Activated gamma-delta T cell treated with Interleukin-2 at 50 U/mL for 16 hours (primary cell): ENCODE results near the gene C21orf91.
A peak's percentile ranks its signal among the peaks of the same experiment; 100 is the strongest.

ENCODE experiments used
- DNase-seq: peaks from one replicate; pipeline ENCODE4 v3.0.0-alpha.2; 2020

Gene C21orf91

DNA sequence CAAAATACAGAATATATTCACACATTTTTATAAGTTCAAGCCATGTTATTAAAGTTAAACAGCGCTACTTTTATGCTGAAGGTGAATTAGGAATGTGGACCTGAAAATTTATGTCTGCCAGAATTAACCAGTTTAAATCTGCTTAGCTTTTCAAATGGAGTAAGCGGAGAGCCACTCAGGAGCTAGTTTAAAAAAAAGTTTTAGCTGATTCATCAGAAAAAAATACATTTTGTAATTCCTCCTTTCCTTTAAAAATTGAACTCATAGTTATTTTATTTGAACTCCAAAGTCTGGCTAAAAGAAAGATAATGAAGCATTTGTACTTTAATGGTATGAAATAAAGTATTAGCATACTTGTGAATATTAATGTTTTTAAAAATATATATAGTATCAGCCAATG, 21.2 kb downstream of the C21orf91 start:
- DNase-seq = no peak

DNA sequence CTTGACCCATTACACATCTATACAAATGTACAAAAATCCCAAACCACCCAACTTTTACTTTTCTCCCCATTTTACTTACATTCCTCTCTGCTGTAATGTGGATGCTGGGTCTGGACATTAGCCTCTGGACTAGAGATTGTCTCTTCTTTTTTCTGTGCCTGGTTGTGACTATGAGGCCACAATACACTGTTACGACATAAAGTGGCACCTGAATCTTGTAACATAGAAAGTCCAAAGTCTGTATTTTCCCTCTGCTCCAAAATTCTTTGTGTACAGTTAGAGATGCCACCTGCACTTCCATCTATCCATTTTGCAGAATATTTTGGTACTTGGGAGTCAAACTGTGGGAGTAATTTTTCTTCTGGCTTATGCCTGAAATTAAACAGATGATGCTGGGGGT, 22.7 kb downstream of the C21orf91 start:
- DNase-seq = no peak

DNA sequence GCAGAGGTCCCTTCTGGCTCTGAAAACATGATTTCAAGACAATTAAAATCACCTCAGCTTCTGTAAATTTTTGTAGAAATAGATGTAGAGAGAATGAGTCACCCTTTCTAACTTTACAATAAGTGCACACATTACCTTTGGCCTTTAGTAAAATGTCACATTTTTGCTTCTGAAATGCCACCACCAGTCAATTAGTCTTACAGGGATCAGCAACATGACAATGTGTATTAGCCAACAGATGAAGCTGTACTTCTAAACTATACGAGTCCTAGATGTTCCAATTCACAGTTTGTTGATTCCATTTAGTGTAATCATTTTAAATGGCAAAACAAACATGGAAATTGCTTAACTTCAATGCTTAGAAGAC, 23.1 kb downstream of the C21orf91 start:
- no peak for DNase-seq

DNA sequence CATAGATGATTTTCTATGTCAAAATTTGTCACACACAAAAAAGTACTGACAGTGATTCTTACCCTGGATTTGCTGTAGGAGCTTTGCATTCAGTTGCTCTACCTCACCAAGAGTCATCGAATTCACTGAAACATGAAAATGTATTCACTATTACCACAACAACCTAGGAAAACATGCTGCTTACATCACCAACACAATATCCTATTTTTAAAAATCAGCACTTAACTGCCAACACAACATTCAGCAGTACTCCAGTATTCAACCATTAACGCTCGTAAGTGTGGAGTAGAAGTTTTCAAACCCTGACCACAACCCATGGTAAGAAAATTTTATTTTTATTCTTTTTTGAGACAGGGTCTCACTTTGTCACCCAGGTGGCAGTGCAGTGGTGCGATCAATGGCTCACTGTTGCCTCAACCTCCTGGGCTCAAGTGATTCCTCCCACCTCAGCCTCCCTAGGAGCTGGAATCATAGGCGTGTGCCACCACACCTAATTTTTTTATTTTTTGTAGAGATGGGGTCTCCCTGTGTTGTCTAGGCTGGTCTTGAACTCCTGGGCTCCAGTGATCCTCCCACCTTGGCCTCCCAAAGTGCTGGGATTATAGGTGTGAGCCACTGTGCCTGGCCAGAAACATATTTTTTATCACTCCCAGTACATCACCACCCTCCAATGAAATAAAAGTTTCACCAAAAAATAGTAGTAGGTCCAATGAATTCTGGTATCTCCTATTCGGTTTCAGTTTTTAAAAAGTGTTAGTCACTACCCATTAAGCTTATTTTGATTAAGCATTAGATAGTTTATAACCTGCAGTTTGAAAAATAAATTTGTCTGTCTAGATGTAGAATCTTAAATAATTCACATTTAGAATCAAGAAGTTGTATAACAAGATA, 23.8 kb downstream of the C21orf91 start:
- no peak for DNase-seq

DNA sequence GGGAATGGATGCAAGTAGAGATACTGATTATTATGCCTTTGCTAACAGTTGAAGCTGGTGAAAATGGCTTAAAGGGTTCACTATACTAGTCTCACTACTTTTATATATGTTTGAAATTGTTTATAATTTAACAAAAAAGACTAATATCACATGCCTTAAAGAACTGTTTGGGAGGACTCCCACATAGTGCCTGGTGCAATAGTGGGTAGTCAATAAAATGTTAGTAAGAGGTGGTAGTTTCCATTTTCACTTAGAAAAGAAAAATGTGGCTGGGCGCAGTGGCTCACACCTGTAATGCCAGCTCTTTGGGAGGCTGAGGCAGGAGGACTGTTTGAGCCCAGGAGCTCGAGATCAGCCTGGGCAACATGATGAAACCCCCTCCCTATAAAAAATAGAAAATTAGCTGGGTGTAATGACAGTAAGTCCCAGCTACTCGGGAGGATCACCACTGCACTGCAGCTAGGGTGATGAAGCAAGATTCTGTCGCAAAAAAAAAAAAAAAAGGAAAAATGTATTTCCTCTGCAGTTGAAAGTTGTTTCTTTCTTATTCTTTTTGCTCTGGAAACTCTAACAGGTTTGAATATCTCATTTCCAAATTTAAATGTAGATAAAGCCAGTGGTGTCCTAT, 24.5 kb downstream of the C21orf91 start:
- no peak for DNase-seq

DNA sequence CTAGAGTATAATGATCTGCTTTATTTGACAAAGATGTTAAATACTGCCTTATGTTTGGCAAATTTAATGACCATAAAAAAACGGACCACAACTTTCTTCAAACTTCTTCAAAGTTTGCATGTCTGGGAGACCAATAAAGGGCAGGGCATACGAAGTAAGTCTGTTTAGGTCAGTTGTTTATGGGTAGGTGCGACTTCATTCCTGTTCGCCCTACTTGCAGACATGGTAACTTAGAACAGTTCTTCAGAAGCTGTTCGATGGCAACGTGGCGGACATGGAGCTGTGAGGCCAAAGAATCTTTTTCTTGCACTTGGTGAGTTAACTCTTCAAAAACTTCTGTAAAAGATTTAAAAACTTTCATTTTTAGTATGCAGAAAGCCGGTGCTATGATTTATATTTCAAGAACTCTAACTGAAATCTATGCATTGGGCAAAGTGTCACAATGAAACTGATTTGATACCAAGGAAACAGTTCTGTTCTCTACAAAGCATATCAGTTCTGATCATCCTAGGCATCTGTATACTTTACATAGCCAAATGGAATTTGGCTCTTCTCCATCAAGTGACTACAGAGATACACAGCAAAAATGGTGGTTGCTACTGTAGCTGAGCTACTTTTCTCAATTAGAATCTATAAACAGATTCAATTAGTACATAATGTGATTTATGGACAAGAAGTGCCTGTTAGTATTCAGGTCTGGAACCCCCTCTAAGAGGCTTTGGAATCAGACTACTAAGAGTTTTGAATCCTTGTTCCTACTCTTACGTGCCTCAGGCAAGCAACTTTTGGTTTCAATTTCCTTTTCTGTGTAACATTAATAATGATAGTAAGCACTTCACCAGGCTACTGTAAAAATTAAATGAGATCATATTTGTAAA, 25.7 kb downstream of the C21orf91 start:
- no peak for DNase-seq

DNA sequence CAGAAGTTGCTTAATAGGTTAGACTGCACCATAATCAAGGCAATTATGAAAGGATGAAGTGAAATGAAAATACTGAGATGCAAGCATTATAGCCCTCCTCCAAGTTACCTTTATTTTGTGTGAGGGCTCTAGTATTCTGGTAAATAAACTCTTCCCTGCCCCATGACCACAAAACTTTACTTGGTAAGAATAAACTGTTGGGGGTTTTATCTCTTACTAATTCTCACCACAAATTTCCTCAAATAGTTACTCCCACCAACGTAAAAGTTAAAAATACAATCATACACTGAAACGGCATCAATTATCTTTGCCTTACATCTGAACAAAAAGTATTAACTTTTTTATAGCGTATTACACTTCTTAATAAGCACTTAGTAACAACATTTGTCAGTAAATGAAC, 29.5 kb downstream of the C21orf91 start:
- no peak for DNase-seq

DNA sequence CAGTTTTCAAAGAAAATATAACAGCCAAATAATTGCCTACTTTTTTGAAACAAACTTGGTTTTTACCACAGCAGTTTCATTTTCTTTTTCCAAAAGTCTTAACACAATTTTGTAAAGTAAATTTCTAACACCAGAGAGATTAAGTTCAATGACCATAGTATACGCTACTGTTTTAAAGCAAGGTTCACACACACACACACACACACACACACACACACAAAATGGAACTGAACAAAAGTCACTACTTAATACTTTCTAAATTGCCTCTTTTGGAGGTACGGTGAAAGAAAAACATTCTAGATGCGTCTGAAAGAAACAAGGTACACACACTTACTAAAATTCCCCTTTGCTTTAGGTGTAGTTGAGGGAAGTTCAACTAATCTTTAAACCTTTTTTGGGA, 30.1 kb downstream of the C21orf91 start:
- no peak for DNase-seq

DNA sequence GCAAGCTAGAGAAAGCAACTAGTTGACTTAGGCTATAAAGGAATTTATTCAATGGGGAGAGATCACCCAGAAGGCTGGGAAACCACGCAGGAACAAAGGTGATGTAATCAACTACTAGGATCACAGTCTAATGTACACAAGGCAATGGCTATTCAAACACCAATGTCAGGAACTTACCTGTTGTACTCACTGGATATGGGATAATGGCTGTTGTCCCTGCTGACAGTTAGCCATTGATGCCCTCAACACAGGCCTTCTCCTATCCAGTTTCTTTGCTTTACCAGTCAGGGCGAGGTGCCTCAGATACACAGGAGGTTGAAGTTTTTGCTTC, 32.3 kb downstream of the C21orf91 start:
- DNase-seq = no peak

DNA sequence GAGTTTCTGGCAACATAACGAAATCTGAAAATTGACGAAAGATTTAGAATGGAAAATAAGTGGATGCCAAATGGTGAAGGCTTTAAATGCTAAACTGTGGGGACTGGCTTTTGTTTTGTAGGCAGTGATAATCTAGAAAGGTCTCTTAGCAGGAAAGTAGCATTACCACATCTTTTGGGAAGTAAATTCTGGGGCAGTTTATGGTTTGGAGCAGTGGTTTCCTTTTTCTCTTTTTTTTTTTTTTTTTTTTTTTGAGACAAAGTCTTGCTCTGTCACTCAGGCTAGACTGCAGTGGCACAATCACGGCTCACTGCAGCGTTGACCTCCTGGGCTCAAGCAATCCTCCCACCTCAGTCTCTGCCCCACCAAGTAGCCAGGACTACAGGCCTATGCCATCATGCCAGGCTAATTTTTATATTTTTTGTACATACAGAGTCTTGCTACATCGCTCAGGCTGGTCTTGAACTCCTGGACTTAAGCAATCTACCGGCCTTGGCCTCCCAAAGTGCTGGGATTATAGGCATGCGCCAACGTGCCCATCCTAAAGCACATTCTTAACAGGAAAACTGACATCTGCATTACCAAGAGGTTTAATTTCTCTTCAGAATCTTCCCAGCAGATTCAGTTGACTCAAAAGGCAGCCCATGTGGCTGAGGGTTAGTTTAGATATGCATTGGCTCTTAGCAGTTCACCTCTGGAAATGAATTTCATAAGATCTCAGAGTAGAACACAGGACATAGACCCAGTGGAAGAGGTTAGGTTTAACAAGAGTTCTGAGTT, 32.9 kb downstream of the C21orf91 start:
- no peak for DNase-seq

DNA sequence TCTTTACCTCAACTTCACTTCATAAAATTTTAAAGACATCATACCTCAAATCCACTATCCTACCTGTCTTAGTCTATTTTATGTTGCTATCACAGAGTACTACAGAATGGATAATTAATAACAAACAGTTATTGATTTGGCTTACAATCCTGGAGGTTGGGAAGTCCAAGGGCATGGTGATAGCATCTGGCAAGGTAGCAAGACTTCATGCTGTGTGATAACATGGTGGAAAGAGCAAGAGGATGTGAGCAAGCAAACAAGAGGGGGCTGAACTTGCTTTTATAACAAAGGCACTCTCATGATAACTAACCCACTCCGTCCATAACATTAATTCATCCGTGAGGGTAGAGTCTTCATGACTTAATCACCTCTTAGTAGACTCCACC, 33.8 kb downstream of the C21orf91 start:
- DNase-seq = no peak

DNA sequence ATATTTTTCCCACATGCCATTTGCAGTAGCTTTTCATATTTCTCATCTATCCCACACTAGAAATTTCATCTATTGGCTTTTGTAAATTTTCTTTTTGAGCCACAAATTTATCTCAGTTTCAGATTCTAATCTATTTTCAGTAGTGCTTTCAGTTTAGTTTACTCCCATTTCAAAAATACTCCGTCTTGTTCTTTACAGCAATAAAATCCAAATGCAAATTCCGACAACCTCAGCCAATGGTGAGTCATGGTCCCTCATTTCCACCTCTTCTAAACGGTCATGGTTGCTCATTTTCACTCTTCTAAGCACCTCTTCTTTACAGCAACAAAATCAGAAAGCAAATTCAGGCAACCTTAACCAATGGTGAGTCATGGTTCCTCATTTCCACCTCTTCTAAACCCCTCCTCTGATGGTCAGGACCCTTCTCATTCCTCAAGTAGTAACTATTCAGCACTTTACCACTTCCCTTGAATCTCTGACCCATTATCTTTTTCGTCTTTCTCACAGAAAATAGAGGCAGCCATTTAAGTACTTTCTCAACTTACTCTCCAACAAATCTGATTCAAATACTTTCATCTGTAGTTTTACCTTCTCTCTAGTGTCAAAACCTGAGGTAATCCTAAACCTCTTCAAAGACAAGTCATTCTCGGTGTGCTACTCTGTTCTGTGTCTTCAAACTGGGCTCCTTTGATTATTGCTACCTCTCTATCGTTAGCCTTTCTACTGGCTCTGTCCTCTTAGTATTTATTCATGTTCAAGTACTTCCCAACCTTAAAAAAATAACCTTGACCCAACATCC, 34.4 kb downstream of the C21orf91 start:
- no peak for DNase-seq

DNA sequence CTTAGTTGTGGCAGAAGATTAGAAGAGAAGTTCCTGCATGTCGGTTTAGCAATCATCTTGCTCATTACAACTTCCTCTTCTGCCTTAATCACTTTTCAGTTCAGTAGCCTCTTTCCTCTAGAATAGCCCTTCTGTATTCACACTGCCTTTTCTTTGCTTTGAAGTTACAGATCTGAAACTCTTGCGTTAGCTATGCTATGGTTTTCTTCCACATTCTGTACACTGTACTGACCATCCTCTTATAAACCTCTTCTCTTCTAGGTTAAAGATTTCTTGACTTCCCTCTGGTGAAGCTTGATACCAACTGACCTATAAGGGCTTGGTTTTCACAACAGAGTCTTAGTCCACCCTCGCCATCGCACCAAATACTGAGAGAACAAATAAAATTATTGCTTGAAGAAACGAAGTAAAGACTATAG, 35.0 kb downstream of the C21orf91 start:
- no peak for DNase-seq

DNA sequence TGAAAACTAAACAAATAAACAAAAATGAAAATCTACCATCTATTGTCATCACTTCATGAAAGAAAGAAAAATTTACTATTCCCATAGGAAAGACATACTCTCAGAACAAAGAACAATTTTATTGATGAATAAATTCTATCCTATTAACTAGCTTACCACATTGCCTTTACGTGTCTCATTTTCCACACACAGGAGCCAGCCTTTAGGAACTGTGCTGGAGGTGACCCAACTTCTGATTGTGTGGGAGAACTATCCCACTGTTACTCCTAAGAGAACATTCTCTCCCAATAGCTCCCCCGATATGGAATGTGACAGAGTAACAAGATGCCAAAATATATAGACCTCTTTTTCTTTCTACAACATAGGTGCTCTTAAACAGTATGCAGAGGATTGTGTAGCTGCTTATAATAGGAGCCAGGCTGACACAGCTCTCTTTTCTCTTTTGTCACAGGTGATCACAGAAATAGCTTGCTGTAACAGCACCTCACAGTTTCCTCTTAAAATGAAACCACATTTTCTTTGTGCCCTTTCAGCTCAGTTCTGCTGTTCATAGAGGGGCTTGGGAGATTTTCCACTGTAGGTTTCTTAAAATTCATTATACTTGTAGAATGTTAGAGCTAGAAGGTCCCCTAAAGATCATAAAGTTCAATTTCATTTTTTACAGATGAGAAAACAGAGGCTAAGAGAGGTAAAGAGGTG, 35.5 kb downstream of the C21orf91 start:
- peak; percentile 20 for DNase-seq

DNA sequence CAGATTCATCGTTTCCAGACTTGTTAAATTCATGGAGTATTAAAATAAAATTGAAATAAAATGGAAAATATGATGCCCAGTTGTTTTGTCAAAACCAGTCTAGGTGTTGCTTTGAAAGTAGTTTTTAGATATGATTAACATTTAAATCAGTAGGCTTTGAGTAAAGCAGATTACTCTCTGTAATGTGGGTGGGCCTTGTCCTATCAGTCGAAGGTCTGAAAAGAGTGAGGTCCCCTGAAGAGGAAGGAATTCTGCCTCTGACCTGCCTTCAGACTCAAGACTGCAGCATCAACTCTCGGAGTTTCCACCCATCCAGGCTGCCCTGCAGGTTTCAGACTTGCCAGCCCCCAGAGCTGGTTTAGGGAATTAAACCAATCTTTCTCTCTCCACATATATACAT, 36.2 kb downstream of the C21orf91 start:
- no peak for DNase-seq

DNA sequence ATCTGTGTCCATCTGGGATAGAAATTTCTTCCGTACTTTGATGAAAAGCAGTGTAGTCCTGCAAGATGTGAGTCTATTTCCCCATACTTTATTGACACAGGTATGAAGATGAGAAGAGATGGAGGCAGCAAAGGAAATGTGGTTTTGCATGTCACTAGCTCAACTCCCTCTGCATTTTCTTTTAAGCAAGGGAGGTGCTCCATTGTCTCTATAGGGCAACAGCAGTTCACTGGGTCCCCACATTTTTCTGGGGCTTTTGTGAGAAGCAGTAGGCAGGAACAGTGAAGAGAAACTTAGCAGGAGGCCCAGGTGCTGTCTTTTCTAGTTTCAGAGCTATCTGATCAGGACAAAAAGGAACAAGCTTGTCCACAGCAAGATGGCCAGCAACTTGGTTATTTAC, 37.1 kb downstream of the C21orf91 start:
- peak; percentile 14 for DNase-seq

DNA sequence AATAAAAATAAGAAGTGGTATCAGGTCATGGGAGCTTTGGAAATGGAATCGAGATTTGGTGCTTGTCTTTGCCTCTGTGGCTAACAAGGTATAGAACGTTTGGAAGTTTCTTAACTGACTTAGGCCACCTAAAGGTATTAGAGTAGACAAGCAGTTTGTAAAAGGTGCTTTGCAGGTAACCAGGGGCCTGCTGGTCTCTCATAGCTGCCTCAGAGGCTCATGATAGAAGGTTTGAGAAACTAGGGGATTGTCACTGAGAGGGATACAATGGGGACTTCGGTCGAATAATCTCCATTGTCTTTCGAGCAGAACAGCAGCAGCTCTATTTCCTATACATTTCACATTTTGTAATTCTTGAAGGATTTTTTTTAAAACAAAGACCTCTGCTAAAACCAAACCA, 37.6 kb downstream of the C21orf91 start:
- DNase-seq = no peak

DNA sequence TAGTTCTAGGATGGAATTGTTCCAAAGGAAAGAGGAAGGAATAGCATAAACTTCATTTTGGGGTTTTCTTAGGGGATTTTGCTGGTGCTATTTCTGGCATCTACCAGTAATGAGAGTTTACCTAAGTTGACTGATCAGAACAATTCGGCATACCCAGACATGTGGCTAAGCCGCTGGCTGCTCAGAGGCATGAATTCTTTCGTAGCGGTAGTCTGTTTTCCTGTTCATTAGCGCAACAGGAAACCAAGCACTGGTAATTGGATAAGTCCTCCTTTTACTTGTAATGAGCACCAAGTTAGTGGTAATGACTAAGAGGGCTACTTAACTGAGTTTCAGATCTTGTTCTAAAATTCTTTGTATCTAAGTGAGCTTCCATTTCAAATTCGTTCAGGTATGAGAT, 38.6 kb downstream of the C21orf91 start:
- peak; percentile 35 for DNase-seq

DNA sequence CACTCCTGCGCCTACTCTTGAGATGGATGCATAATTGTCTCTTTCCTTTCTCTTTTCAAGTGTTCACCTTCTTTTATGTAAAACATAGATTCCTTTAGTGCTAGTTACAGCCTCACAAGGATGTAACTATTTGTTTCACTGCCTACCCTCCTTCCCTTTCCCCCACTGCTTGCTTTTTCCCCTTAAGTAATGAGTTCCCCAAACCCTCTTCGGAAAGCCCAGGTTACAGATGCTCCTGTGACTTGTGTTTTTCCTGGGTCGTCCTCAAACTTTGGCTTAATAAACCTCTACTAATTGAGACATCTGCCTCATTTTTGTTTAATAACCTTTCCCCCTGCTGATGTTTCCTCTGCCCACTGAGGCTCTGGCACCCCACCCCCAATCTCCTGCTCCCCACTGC, 39.2 kb downstream of the C21orf91 start:
- no peak for DNase-seq

DNA sequence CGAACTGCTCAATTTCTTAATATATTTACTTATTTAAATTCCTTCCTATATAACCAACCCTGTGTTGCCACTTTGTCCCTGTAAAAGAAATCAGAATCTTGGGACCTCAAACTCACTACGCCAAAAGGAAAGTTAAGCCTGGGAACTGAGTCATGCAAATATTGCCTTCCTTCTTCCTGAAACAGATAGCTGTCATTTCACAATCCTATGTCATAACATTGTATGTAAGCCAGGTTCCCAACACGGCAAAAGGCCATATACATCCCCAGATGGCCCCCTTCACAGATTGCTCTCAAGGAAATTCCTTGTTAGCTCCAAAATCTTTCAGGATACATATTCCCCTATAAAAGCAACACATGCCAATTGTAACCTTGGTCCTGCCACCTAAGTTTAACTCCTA, 39.7 kb downstream of the C21orf91 start:
- no peak for DNase-seq

DNA sequence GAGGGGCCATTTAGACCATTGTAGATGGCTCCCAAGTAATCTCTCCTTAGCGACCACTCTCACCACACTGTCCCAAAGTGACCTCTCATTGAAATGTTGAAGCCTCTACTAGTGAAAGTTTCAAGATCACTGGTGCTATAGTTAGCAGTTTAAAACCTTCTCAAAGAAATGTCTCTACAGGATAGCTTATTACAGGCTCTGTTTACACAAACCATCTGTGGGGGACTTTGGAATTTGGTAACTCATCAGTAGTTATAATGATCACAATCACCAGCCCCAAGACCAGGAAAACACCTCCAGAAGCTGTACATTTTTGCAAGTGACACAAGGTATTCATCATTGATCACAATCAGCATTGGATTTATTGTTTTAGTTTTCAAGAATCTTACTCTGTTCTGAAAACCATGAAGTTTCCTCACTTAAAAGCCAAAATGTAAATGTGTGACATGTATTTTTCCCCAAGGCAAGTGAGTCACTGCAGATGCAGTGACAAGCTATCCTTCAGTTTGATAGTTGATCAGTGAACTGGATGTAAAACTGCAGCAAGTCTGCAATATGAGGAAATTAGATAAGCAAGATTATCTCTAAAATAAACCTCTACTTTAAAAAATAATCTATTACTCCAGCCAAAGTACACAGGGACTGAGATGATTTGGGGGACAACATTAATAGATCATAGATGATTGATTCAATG, 41.9 kb downstream of the C21orf91 start:
- no peak for DNase-seq
